ENCODE data around the gene OR12D3. TPM values are rescaled to one million over a fixed set of nuclear protein-coding genes. Genes with fewer than 3 reads are reported as not detected.

The OR12D3 gene
- total RNA-seq (not detected), total RNA-seq (0 to 0.08 (median 0) reads per million in 172 experiments)
- polyA plus RNA-seq (2013, experiment 1 of 2), result not detected
- not detected for polyA plus RNA-seq (2013, experiment 2 of 2)

GRCh38 chr6:29375191-29375590 lies at the start of gene OR12D3:
OR12D3 (minus strand) TSS chr6:29375291; CDS start chr6:29375287, 4 bp downstream.
- no peak for TF ChIP-seq CTCF (IDR thresholded peaks at IDR 0.05)
- ChIA-PET POLR2A (no interaction called here), CTCF (interaction anchor here (0.8 kb wide), 1 partner anchor 10 kb away, joined by 3 read pairs; no protein-coding TSS in a partner anchor)
- Mint-ChIP-seq H3K9me3 (no peaks in the 10 kb centered on the region), H3K4me1 (ENCODE audit: low read depth) (no peaks in the 10 kb centered on the region), H3K27ac (no peak within 1 kb of the TSS), H3K4me3 (no peak within 1 kb of the TSS), H3K36me3 (ENCODE audit: low read depth) (no peaks in the 10 kb centered on the region), H3K27me3 (peaks cover 66% of the 10 kb centered on the region)
- Histone ChIP-seq H3K36me3 (ENCODE audit: insufficient read depth, low read length) (no peaks in the 10 kb centered on the region), H3K4me1 (ENCODE audit: insufficient read depth, low read length) (no peaks in the 10 kb centered on the region), H3K27me3 (ENCODE audit: control insufficient read depth in 1 of 2, insufficient read depth in 2 of 2, low read length in 2 of 2) (peaks cover 5 to 27% of the 10 kb centered on the region in 2 experiments), H3K9me3 (ENCODE audit: control insufficient read depth in 1 of 2, insufficient read depth in 1 of 2, low read length in 2 of 2) (no peaks in the 10 kb centered on the region), H3K27ac (ENCODE audit: low read depth in 1 of 2, low read length in 2 of 2) (no peak within 1 kb of the TSS), H3K4me3 (ENCODE audit: low read length) (no peak within 1 kb of the TSS)
- intact Hi-C loops (cut with DNase I, micrococcal nuclease), result loop anchor here in 1 of 2 experiments (10.0 kb wide), 1 partner anchor 550 kb away; no protein-coding TSS in a partner anchor
- ATAC-seq (ENCODE audit: poor library complexity) (no peak), DNase-seq (no peak)

- no peaks in the 10 kb centered on the region for H3K36me3 Mint-ChIP-seq (ENCODE audit: low read depth)
- H3K4me3 ChIP-seq (ENCODE audit: low read length), result no peak overlapping the region
- H3K9me3 ChIP-seq (ENCODE audit: control insufficient read depth in 1 of 2, insufficient read depth in 1 of 2, low read length in 2 of 2), result peaks cover 0 to 4% of the 10 kb centered on the region in 2 experiments
- no peaks in the 10 kb centered on the region for H3K9me3 Mint-ChIP-seq
- no peak overlapping the region for H3K27ac Mint-ChIP-seq
- H3K4me1 Mint-ChIP-seq (ENCODE audit: low read depth), result no peaks in the 10 kb centered on the region
- H3K4me1 ChIP-seq (ENCODE audit: insufficient read depth, low read length), result no peaks in the 10 kb centered on the region
- ChIA-PET CTCF (no interaction called here), POLR2A (no interaction called here)
- DNase-seq, result no peak
- intact Hi-C loops (cut with DNase I, micrococcal nuclease), result no loop called here
- no peak overlapping the region for H3K4me3 Mint-ChIP-seq
- H3K36me3 ChIP-seq (ENCODE audit: insufficient read depth, low read length), result no peaks in the 10 kb centered on the region
- H3K27me3 ChIP-seq (ENCODE audit: control insufficient read depth in 1 of 2, insufficient read depth in 2 of 2, low read length in 2 of 2), result peaks cover 4 to 32% of the 10 kb centered on the region in 2 experiments
- H3K27ac ChIP-seq (ENCODE audit: low read depth in 1 of 2, low read length in 2 of 2), result no peak overlapping the region
- ATAC-seq (ENCODE audit: poor library complexity), result no peak
- H3K27me3 Mint-ChIP-seq, result peaks cover 83% of the 10 kb centered on the region
- TF ChIP-seq CTCF (IDR thresholded peaks at IDR 0.05), result no peak
These were observed 49.5 kb upstream of the OR12D3 start for GRCh38 chr6:29424575-29424974.

- ChIA-PET CTCF (no interaction called here), POLR2A (no interaction called here)
- Mint-ChIP-seq H3K27me3 (peaks cover 83% of the 10 kb centered on the region), H3K4me1 (ENCODE audit: low read depth) (no peaks in the 10 kb centered on the region), H3K27ac (no peak overlapping the region), H3K9me3 (no peaks in the 10 kb centered on the region), H3K4me3 (no peak overlapping the region), H3K36me3 (ENCODE audit: low read depth) (no peaks in the 10 kb centered on the region)
- DNase-seq, result no peak
- ATAC-seq (ENCODE audit: poor library complexity), result no peak
- Histone ChIP-seq H3K27me3 (ENCODE audit: control insufficient read depth in 1 of 2, insufficient read depth in 2 of 2, low read length in 2 of 2) (peaks cover 8 to 32% of the 10 kb centered on the region in 2 experiments), H3K4me1 (ENCODE audit: insufficient read depth, low read length) (no peaks in the 10 kb centered on the region), H3K9me3 (ENCODE audit: control insufficient read depth in 1 of 2, insufficient read depth in 1 of 2, low read length in 2 of 2) (peaks cover 0 to 4% of the 10 kb centered on the region in 2 experiments), H3K4me3 (ENCODE audit: low read length) (no peak overlapping the region), H3K27ac (ENCODE audit: low read depth in 1 of 2, low read length in 2 of 2) (no peak overlapping the region), H3K36me3 (ENCODE audit: insufficient read depth, low read length) (no peaks in the 10 kb centered on the region)
- intact Hi-C loops (cut with DNase I, micrococcal nuclease), result no loop called here
- no peak for TF ChIP-seq CTCF (IDR thresholded peaks at IDR 0.05)
These were observed 49.1 kb upstream of the OR12D3 start for GRCh38 chr6:29424168-29424567.

Data from CD4-positive, alpha-beta T cell (primary cell).